Measurements from ENCODE around the gene OR2AG2. TPM values are rescaled to one million over a fixed set of nuclear protein-coding genes. Genes with fewer than 3 reads are reported as not detected.
"Not testable (repeated sequence)": the region's sequence is repeated elsewhere in the genome, so short reads cannot be mapped to it uniquely, and the experiment has no call there.

The OR2AG2 gene, protein sequence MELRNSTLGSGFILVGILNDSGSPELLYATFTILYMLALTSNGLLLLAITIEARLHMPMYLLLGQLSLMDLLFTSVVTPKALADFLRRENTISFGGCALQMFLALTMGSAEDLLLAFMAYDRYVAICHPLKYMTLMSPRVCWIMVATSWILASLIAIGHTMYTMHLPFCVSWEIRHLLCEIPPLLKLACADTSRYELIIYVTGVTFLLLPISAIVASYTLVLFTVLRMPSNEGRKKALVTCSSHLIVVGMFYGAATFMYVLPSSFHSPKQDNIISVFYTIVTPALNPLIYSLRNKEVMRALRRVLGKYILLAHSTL
- 1 to 10 TPM in 1 of 8 experiments, under 1 TPM in 7; 0.05 to 1.3 (median 0.35) TPM for total RNA-seq

GRCh38 chr11:6771926-6772893 is at the start of gene OR2AG2:
TSS of gene OR2AG2 (minus strand) at chr11:6771976. CDS start at chr11:6768957, 3,019 bp downstream.
- Histone ChIP-seq H3K4me1 (replicated peaks in 1 of 2) (no peaks in the 10 kb centered on the region), H3K27ac (no peak within 1 kb of the TSS), H3K4me3 (no peak within 1 kb of the TSS)
- peak in 2 of 8 experiments; percentile 20 to 23 for ATAC-seq (replicated peaks in 6 of 8)
- in situ Hi-C loops (cut with MboI; ENCODE audit: low pct_unique_long_range_greater_than_20kb in 2 of 9, low sequenced_read_pairs in 9 of 9, unreplicated experiment in 9 of 9): no loop called here
- 0 to 100% (median 98%) methylated on average over 1 to 3 of the region's 4 CpGs; no CpG with 5 or more reads in 1 of the 10 experiments for WGBS, 10 experiments

GRCh38 chr11:6818967-6819366 is 47.2 kb upstream of the OR2AG2 start:
- 83 to 100% methylated on average over 1 of the region's 5 CpGs; no CpG with 5 or more reads in 8 of the 10 experiments for WGBS, 10 experiments
- H3K4me1 ChIP-seq (replicated peaks in 1 of 2): no peaks in the 10 kb centered on the region
- in situ Hi-C loops (cut with MboI; ENCODE audit: low pct_unique_long_range_greater_than_20kb in 2 of 9, low sequenced_read_pairs in 9 of 9, unreplicated experiment in 9 of 9): no loop called here

DNA sequence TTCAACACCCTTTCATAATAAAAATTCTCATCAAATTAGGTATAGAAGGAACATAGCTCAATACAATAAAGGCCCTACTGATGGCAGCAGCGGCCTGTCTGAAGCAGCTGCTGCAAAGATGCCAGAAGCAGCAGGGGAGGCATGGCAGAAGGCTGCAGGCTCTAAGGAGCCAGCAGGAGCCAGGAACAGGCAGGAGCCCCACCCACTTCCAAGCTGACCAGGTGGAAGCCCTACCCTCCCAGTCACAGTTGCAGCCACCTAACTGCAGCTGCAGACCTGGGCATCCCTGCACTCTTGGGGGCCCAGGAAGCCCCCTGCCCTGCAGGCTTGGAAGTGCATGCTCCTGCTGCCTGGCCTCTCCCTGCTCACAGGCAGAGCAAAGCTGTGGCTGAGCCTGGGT is 45.9 kb upstream of the OR2AG2 start:
- peak in 5 of 8 experiments; percentile 33 to 98 (median 76) for ATAC-seq (replicated peaks in 6 of 8)
- no peaks in the 10 kb centered on the region for H3K4me1 ChIP-seq (replicated peaks in 1 of 2)
- no peak overlapping the region for H3K4me3 ChIP-seq
- in situ Hi-C loops (cut with MboI; ENCODE audit: low pct_unique_long_range_greater_than_20kb in 2 of 9, low sequenced_read_pairs in 9 of 9, unreplicated experiment in 9 of 9): no loop called here
- WGBS, 10 experiments: 0 to 86% (median 54%) methylated on average over 1 of the region's 1 CpG; no CpG with 5 or more reads in 4 of the 10 experiments
- no peak overlapping the region for H3K27ac ChIP-seq

More at GRCh38 chr11:6818967-6819366, 47.2 kb upstream of the OR2AG2 start:
- no peak for ATAC-seq (replicated peaks in 6 of 8)
- Histone ChIP-seq H3K4me3 (no peak overlapping the region), H3K27ac (no peak overlapping the region)

DNA sequence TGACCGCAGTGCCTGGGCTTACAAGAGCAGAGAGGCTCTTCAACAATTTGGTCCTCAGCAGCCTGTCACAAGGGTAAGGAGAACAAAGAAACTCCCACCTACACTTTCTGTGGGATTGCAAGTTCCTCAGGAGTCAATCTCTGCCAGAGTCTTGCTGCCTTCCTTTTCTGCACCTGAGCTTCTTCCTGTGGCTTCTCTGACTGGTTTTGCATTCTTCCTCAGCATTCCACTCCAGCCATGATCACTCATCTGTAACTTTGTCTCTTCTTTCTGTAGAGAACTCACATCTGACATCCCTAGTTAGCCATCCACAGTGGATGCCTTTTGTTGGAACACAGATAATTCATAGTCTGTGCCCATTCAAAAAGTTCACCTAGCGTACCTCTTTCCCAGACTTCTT is 41.9 kb upstream of the OR2AG2 start:
- Histone ChIP-seq H3K27ac (no peak overlapping the region), H3K4me1 (replicated peaks in 1 of 2) (no peaks in the 10 kb centered on the region), H3K4me3 (no peak overlapping the region)
- in situ Hi-C loops (cut with MboI; ENCODE audit: low pct_unique_long_range_greater_than_20kb in 2 of 9, low sequenced_read_pairs in 9 of 9, unreplicated experiment in 9 of 9): no loop called here
- no peak for ATAC-seq (replicated peaks in 6 of 8)
- WGBS, 10 experiments: 33 to 100% (median 64%) methylated on average over 1 to 2 of the region's 2 CpGs; no CpG with 5 or more reads in 2 of the 10 experiments

- Histone ChIP-seq H3K27ac (no peak overlapping the region), H3K4me1 (replicated peaks in 1 of 2) (no peaks in the 10 kb centered on the region), H3K4me3 (no peak overlapping the region)
- in situ Hi-C loops (cut with MboI; ENCODE audit: low pct_unique_long_range_greater_than_20kb in 2 of 9, low sequenced_read_pairs in 9 of 9, unreplicated experiment in 9 of 9): no loop called here
- peak; percentile 48 to 83 (median 68) for ATAC-seq (replicated peaks in 6 of 8)
- WGBS, 10 experiments: 0 to 20% (median 13%) methylated on average over 1 to 6 of the region's 6 CpGs; no CpG with 5 or more reads in 2 of the 10 experiments
Measured at GRCh38 chr11:6812390-6813005, 40.7 kb upstream of the OR2AG2 start.

GRCh38 chr11:6801075-6801474 is 29.3 kb upstream of the OR2AG2 start:
- ATAC-seq (replicated peaks in 6 of 8): peak in 3 of 8 experiments; percentile 38 to 69 (median 39)
- H3K27ac ChIP-seq; H3K4me1 ChIP-seq (replicated peaks in 1 of 2); H3K4me3 ChIP-seq; in situ Hi-C loops (cut with MboI; ENCODE audit: low pct_unique_long_range_greater_than_20kb in 2 of 9, low sequenced_read_pairs in 9 of 9, unreplicated experiment in 9 of 9): not testable (repeated sequence)

GRCh38 chr11:6799402-6799801 is 27.6 kb upstream of the OR2AG2 start, which contains the start of gene OR6A2:
TSS of gene OR6A2 (minus strand) at chr11:6799689. CDS start at chr11:6795708, 3,981 bp downstream.
- in situ Hi-C loops (cut with MboI; ENCODE audit: low pct_unique_long_range_greater_than_20kb in 2 of 9, low sequenced_read_pairs in 9 of 9, unreplicated experiment in 9 of 9): no loop called here
- WGBS, 10 experiments: 0 to 100% (median 48%) methylated on average over 1 of the region's 1 CpG; no CpG with 5 or more reads in 2 of the 10 experiments
- no peak within 1 kb of the TSS for H3K27ac ChIP-seq

DNA sequence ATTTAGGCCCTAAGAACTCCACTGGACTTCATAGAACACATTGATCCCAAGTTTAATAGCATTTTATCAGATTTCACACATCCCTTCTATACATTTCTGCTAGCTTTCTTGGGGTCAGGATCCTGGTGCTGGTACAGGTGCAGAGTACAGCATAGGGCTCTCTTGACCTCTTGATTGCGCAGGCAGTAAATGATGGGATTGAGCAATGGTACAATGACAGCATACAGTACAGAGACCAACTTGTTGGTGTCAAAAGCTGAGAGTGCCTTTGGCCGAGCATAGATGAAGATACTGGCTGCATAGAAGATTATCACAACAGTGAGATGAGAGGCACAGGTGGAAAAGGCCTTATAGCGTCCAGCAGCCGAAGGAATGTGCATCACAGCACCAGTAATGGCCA is 22.9 kb upstream of the OR2AG2 start:
- Histone ChIP-seq H3K4me1 (replicated peaks in 1 of 2) (no peaks in the 10 kb centered on the region), H3K4me3 (no peak overlapping the region), H3K27ac (no peak overlapping the region)
- in situ Hi-C loops (cut with MboI; ENCODE audit: low pct_unique_long_range_greater_than_20kb in 2 of 9, low sequenced_read_pairs in 9 of 9, unreplicated experiment in 9 of 9): no loop called here
- 0 to 82% (median 71%) methylated on average over 1 to 4 of the region's 4 CpGs; no CpG with 5 or more reads in 3 of the 10 experiments for WGBS, 10 experiments
- ATAC-seq (replicated peaks in 6 of 8): no peak

More at GRCh38 chr11:6799402-6799801, 27.6 kb upstream of the OR2AG2 start, which contains the start of gene OR6A2:
- H3K4me3 ChIP-seq: no peak within 1 kb of the TSS
- peak in 3 of 8 experiments; percentile 75 to 99 (median 98) for ATAC-seq (replicated peaks in 6 of 8)
- H3K4me1 ChIP-seq (replicated peaks in 1 of 2): no peaks in the 10 kb centered on the region

GRCh38 chr11:6790546-6790945 is 18.8 kb upstream of the OR2AG2 start:
- H3K4me3 ChIP-seq: no peak overlapping the region
- in situ Hi-C loops (cut with MboI; ENCODE audit: low pct_unique_long_range_greater_than_20kb in 2 of 9, low sequenced_read_pairs in 9 of 9, unreplicated experiment in 9 of 9): no loop called here
- WGBS, 10 experiments: 0 to 100% (median 46%) methylated on average over 1 to 2 of the region's 2 CpGs; no CpG with 5 or more reads in 2 of the 10 experiments
- H3K4me1 ChIP-seq (replicated peaks in 1 of 2): no peaks in the 10 kb centered on the region
- peak in 3 of 8 experiments; percentile 21 to 65 (median 63) for ATAC-seq (replicated peaks in 6 of 8)
- H3K27ac ChIP-seq: no peak overlapping the region

- Histone ChIP-seq H3K4me3 (no peak within 1 kb of the TSS), H3K4me1 (replicated peaks in 1 of 2) (no peaks in the 10 kb centered on the region), H3K27ac (no peak within 1 kb of the TSS)
- in situ Hi-C loops (cut with MboI; ENCODE audit: low pct_unique_long_range_greater_than_20kb in 2 of 9, low sequenced_read_pairs in 9 of 9, unreplicated experiment in 9 of 9): no loop called here
- 20 to 100% (median 51%) methylated on average over 1 to 2 of the region's 2 CpGs; no CpG with 5 or more reads in 3 of the 10 experiments for WGBS, 10 experiments
- no peak for ATAC-seq (replicated peaks in 6 of 8)
Measured at GRCh38 chr11:6782720-6783119, 10.9 kb upstream of the OR2AG2 start, which contains the start of gene OR2AG1. TSS of gene OR2AG1 (plus strand) at chr11:6783020. CDS start at chr11:6785038, 2,018 bp downstream.

- in situ Hi-C loops (cut with MboI; ENCODE audit: low pct_unique_long_range_greater_than_20kb in 2 of 9, low sequenced_read_pairs in 9 of 9, unreplicated experiment in 9 of 9): no loop called here
- H3K27ac ChIP-seq: no peak overlapping the region
- peak in 2 of 8 experiments; percentile 53 to 57 for ATAC-seq (replicated peaks in 6 of 8)
- no peaks in the 10 kb centered on the region for H3K4me1 ChIP-seq (replicated peaks in 1 of 2)
- H3K4me3 ChIP-seq: no peak overlapping the region
Measured at GRCh38 chr11:6780829-6781228, 9.1 kb upstream of the OR2AG2 start.

GRCh38 chr11:6778518-6778917 is 6.7 kb upstream of the OR2AG2 start:
- Histone ChIP-seq H3K4me3 (no peak overlapping the region), H3K4me1 (replicated peaks in 1 of 2) (no peaks in the 10 kb centered on the region), H3K27ac (no peak overlapping the region)
- in situ Hi-C loops (cut with MboI; ENCODE audit: low pct_unique_long_range_greater_than_20kb in 2 of 9, low sequenced_read_pairs in 9 of 9, unreplicated experiment in 9 of 9): no loop called here
- ATAC-seq (replicated peaks in 6 of 8): no peak
